Transverse colon (tissue), 4 donors: ENCODE measurements around the gene TIAL1. TPM values are rescaled to one million over a fixed set of nuclear protein-coding genes. Genes with fewer than 3 reads are reported as not detected.

Experiments
- DNase-seq: peaks from one replicate; pipeline ENCODE4 v3.0.0-alpha.2; 2019
- H3K27ac ChIP-seq, 4 donors: fragments of 200-600 bp; sonication (generic); 2 replicates each; pipeline ENCODE4 v1.5.1; 2016 to 2018; ENCODE audit warnings: inconsistent platforms in 4 of 4
- H3K27me3 ChIP-seq: fragments of 200-600 bp; sonication (generic); 2 replicates; pipeline ENCODE4 v1.5.1; 2017; ENCODE audit warnings: inconsistent platforms
- H3K36me3 ChIP-seq, 4 donors: fragments of 200-600 bp; sonication (generic); 2 replicates each; pipeline ENCODE4 v1.5.1; 2017 to 2019; ENCODE audit warnings: inconsistent platforms in 4 of 4
- H3K4me1 ChIP-seq, 4 donors: fragments of 200-600 bp; sonication (generic); 2 replicates each; pipeline ENCODE4 v1.5.1; 2017 to 2020; ENCODE audit warnings: inconsistent platforms in 4 of 4
- H3K4me3 ChIP-seq, 4 donors: fragments of 200-600 bp; sonication (generic); 1 replicate in 1 of 4; 2 replicates in 3 of 4; pipeline versions ENCODE4 v1.5.1 to v1.6.1; 2017 to 2019; ENCODE audit warnings: inconsistent platforms in 4 of 4
- H3K9me3 ChIP-seq, 2 donors: fragments of 200-600 bp; sonication (generic); 2 replicates each; pipeline ENCODE4 v1.5.1; 2017 to 2019; ENCODE audit warnings: inconsistent platforms in 2 of 2
- CTCF ChIP-seq, 5 experiments: fragments of 200-600 bp in 3 of 5; fragments of 450-650 bp in 2 of 5; sonication (generic) in 3 of 5; IDR thresholded peaks; 1 replicate in 2 of 5; 2 replicates in 3 of 5; pipeline ENCODE4 v1.5.1; 2016 to 2017; ENCODE audit warnings: antibody characterized with exemption in 5 of 5, inconsistent platforms in 3 of 5, mild to moderate bottlenecking in 2 of 5, moderate library complexity in 1 of 5
- EP300 ChIP-seq: sonication (generic); formaldehyde crosslinking; IDR thresholded peaks from one replicate; pipeline ENCODE4 v1.6.1; 2017; ENCODE audit warnings: antibody characterized with exemption, low read depth
- POLR2A ChIP-seq: fragments of 450-650 bp; IDR thresholded peaks from one replicate; pipeline ENCODE4 v1.6.1; 2016; ENCODE audit warnings: antibody characterized with exemption, mild to moderate bottlenecking, moderate library complexity
- POLR2AphosphoS5 ChIP-seq, 3 donors: sonication (generic); formaldehyde crosslinking; IDR thresholded peaks; one replicate each; pipeline ENCODE4 v1.6.1; 2016; ENCODE audit warnings: antibody characterized with exemption in 3 of 3
- WGBS, 2 donors: methylation state at CpG; one replicate each; pipeline ENCODE4 v1.1.5; 2018; ENCODE audit warnings: low coverage in 1 of 2; 5-methylcytosine and 5-hydroxymethylcytosine counted together
- in situ Hi-C, 4 donors: fragments of 200-750 bp; cut with MboI; loops; one replicate each; pipeline versions ENCODE4 v1.15.0 to v1.15.1; 2017; ENCODE audit warnings: low sequenced_read_pairs in 3 of 4, low pct_ligation_motif_present in 1 of 4, low pct_unique_long_range_greater_than_20kb in 1 of 4
- intact Hi-C: fragments of 100-400 bp; cut with DNase I; formaldehyde crosslinking; loops from one replicate; pipeline ENCODE4 v1.15.1; 2023; ENCODE audit warnings: low total_unique reads
- total RNA-seq, 4 donors: library from RNA; depleted of rRNA; stranded (reverse); fragments of >200 nt; gene quantifications; one replicate each; pipeline ENCODE4 v1.1.0, GENCODE V29; 2016

TIAL1 gene
- total RNA-seq, 4 donors from 2014 or later = 35.2 to 117 (median 66.7) TPM

DNA sequence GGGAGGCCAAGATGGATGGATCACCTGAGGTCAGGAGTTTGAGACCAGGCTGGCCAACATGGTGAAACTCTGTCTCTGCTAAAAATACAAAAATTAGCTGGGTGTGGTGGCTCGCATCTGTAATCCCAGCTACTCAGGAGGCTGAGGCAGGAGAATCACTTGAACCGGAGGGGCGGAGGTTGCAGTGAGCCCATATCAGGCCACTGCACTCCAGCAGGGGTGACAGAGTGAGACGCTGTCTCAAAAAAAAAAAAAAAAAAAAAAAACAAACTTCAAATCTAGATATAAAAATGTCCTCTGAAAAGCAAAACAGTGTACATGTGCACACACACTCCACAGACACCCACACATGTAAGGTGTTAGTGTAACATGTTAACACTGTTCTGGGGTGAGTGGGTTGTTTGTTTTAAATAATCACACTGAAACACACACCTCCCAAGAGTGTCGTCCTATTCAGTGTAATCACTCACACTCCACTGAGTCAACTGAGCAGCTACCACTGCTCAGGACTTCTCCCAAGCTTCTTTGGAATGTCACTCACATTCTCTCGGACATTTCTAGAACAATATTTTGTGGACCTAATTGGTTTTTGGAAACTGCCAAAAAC is 41.5 kb downstream of the TIAL1 start:
- Histone ChIP-seq H3K27me3 (no peaks in the 10 kb centered on the region), H3K27ac (no peak overlapping the region), H3K36me3 (no peaks in the 10 kb centered on the region), H3K4me1 (no peaks in the 10 kb centered on the region), H3K4me3 (no peak overlapping the region), H3K9me3 (no peaks in the 10 kb centered on the region)
- WGBS, 2 donors = 88 to 96% methylated on average over 4 to 6 of the region's 6 CpGs
- in situ Hi-C loops (no loop called here), intact Hi-C loops (no loop called here)
- TF ChIP-seq POLR2A (no peak), POLR2AphosphoS5 (IDR thresholded peaks at IDR 0.05) (no peak), CTCF (IDR thresholded peaks at IDR 0.05) (no peak), EP300 (no peak)
- DNase-seq = no peak

GRCh38 chr10:119550827-119551226 is 45.9 kb downstream of the TIAL1 start:
- no peak overlapping the region for H3K4me3 ChIP-seq
- H3K9me3 ChIP-seq = no peaks in the 10 kb centered on the region
- WGBS, 2 donors = 71 to 76% methylated on average over 3 to 4 of the region's 4 CpGs
- peaks cover 0 to 2% (median 0%) of the 10 kb centered on the region in 4 donors for H3K4me1 ChIP-seq
- H3K27me3 ChIP-seq = peaks cover 12% of the 10 kb centered on the region
- no peak for DNase-seq
- in situ Hi-C loops (no loop called here), intact Hi-C loops (no loop called here)
- H3K27ac ChIP-seq = no peak overlapping the region
- H3K36me3 ChIP-seq = no peaks in the 10 kb centered on the region
- TF ChIP-seq CTCF (IDR thresholded peaks at IDR 0.05) = no peak
- TF ChIP-seq EP300 = no peak
- TF ChIP-seq POLR2AphosphoS5 (IDR thresholded peaks at IDR 0.05) = no peak

GRCh38 chr10:119549247-119549999 is 47.3 kb downstream of the TIAL1 start:
- in situ Hi-C loops = no loop called here
- Histone ChIP-seq H3K36me3 (no peaks in the 10 kb centered on the region), H3K9me3 (no peaks in the 10 kb centered on the region), H3K27me3 (peaks cover 12% of the 10 kb centered on the region), H3K4me1 (peaks cover 0 to 8% (median 0%) of the 10 kb centered on the region in 4 donors), H3K27ac (no peak overlapping the region), H3K4me3 (no peak overlapping the region)
- WGBS, 2 donors = 46 to 60% methylated on average over 2 of the region's 2 CpGs
- no peak for DNase-seq
- intact Hi-C loops = loop anchor here (10.0 kb wide), 1 partner anchor 45 kb away; the partner anchor contains the start of gene TIAL1
- TF ChIP-seq POLR2A = no peak
- no peak for TF ChIP-seq CTCF (IDR thresholded peaks at IDR 0.05)
- TF ChIP-seq EP300 = no peak
- no peak for TF ChIP-seq POLR2AphosphoS5 (IDR thresholded peaks at IDR 0.05)

DNA sequence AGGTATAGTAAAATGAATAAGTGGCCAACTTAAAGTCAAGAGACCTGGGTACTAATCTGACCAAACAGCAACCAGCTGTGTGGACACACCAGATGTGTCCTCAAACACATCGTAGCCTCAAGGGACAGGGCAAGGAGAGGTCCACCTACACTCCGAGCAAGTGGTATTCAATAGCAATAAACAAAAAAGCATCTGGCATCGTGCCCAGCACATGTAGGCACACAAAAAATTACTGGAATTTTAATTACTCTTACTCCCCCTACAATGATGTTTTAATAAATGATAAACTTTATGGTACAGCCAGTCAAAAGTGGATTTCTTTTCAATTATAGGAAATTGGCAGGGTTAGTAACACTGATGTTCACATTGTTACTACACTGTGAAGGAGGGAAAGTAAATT is 50.8 kb downstream of the TIAL1 start:
- in situ Hi-C loops = no loop called here
- H3K27me3 ChIP-seq = peaks cover 12% of the 10 kb centered on the region

More for the DNA sequence above, 50.8 kb downstream of the TIAL1 start:
- H3K4me1 ChIP-seq = peaks cover 6 to 19% (median 10%) of the 10 kb centered on the region in 4 donors
- TF ChIP-seq POLR2A (no peak), EP300 (no peak), CTCF (IDR thresholded peaks at IDR 0.05) (no peak), POLR2AphosphoS5 (IDR thresholded peaks at IDR 0.05) (no peak)
- H3K9me3 ChIP-seq = no peaks in the 10 kb centered on the region
- intact Hi-C loops = loop anchor here (10.0 kb wide), 1 partner anchor 49 kb away; the partner anchor contains the start of gene TIAL1
- WGBS, 2 donors = 11 to 40% methylated on average over 3 of the region's 3 CpGs
- peak overlapping the region in 2 of 4 donors; percentile 1 to 40 for H3K27ac ChIP-seq
- DNase-seq = no peak
- no peak overlapping the region for H3K4me3 ChIP-seq
- no peaks in the 10 kb centered on the region for H3K36me3 ChIP-seq
